ENCODE measurements around the gene RAB31. TPM values are rescaled to one million over a fixed set of nuclear protein-coding genes. Genes with fewer than 3 reads are reported as not detected.
A peak's percentile ranks its signal among the peaks of the same experiment; 100 is the strongest.

Gene RAB31
- total and polyA plus RNA-seq, 8 donors = 1.4 to 28.2 (median 4.5) TPM

DNA sequence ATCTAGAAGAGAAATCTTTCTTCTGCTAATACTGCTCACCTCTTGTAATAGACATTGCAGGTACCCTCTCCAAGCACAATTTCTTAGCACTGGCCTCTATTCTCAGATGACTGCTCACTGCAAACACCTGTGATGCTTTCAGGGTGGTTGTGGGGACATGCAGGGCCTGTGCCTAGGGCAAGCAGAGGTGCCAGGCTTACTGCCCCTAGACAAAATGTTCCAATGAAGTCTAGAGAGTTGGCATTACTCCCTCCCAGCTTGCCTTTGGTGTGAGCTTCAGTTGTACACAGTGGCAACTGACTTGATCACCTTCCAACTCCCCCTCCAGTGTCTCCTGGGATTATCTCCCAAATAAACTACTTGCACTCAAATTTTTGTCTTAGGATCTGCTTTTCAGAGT is 164.7 kb downstream of the RAB31 start:
- ATAC-seq (no peak), DNase-seq (no peak), FAIRE-seq (no peak)
- H3K4me1 ChIP-seq = peaks cover 6 to 24% (median 8%) of the 10 kb centered on the region in 3 donors
- no peaks in the 10 kb centered on the region for H3K27me3 ChIP-seq
- no peak overlapping the region for H3K4me3 ChIP-seq
- H3K36me3 ChIP-seq = no peaks in the 10 kb centered on the region
- no peak overlapping the region for H3K27ac ChIP-seq
- intact Hi-C loops (cut with DNase I) = no loop called here
- no peak for TF ChIP-seq CTCF (IDR thresholded peaks at IDR 0.05)
- no peaks in the 10 kb centered on the region for H3K9me3 ChIP-seq

DNA sequence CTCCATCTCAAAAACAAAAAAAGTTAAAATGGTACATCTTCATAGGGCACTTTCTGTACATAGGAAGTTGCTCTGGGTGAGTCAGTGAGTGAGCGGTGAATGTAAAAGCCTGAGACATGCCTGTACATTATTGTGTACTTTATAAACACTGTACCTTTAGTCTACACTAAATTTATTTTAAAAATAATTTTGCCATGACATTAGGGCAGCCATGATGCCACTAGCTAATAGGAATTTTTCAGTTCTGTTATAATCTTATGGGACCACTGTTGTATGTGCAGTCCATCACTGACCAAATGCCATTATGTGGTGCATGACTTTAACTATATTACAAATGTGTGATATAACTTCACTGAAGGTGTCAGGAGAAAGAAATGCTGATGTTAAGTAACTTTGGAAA is 166.6 kb downstream of the RAB31 start:
- Histone ChIP-seq H3K27me3 (no peaks in the 10 kb centered on the region), H3K4me3 (no peak overlapping the region), H3K36me3 (no peaks in the 10 kb centered on the region), H3K27ac (no peak overlapping the region), H3K9me3 (no peaks in the 10 kb centered on the region), H3K4me1 (peaks cover 6 to 20% (median 8%) of the 10 kb centered on the region in 3 donors)
- 97 to 98% methylated on average over 1 of the region's 1 CpG for WGBS, 2 donors
- intact Hi-C loops (cut with DNase I) = no loop called here
- DNase-seq (no peak), FAIRE-seq (no peak), ATAC-seq (no peak)
- TF ChIP-seq CTCF (IDR thresholded peaks at IDR 0.05) = no peak

- DNase-seq (no peak), FAIRE-seq (no peak), ATAC-seq (peak in 3 of 4 donors; percentile 25 to 44 (median 38))
- Histone ChIP-seq H3K4me1 (peaks cover 6 to 12% (median 8%) of the 10 kb centered on the region in 3 donors), H3K27me3 (no peaks in the 10 kb centered on the region), H3K4me3 (peak overlapping the region in 1 of 4 donors; percentile 23), H3K36me3 (no peaks in the 10 kb centered on the region), H3K27ac (peak overlapping the region in 2 of 4 donors; percentile 55 to 63), H3K9me3 (no peaks in the 10 kb centered on the region)
- WGBS, 2 donors = 55 to 75% methylated on average over 2 of the region's 2 CpGs
- intact Hi-C loops (cut with DNase I) = no loop called here
- TF ChIP-seq CTCF (IDR thresholded peaks at IDR 0.05) = no peak
Measured at GRCh38 chr18:9876212-9876866, 168.2 kb downstream of the RAB31 start.

DNA sequence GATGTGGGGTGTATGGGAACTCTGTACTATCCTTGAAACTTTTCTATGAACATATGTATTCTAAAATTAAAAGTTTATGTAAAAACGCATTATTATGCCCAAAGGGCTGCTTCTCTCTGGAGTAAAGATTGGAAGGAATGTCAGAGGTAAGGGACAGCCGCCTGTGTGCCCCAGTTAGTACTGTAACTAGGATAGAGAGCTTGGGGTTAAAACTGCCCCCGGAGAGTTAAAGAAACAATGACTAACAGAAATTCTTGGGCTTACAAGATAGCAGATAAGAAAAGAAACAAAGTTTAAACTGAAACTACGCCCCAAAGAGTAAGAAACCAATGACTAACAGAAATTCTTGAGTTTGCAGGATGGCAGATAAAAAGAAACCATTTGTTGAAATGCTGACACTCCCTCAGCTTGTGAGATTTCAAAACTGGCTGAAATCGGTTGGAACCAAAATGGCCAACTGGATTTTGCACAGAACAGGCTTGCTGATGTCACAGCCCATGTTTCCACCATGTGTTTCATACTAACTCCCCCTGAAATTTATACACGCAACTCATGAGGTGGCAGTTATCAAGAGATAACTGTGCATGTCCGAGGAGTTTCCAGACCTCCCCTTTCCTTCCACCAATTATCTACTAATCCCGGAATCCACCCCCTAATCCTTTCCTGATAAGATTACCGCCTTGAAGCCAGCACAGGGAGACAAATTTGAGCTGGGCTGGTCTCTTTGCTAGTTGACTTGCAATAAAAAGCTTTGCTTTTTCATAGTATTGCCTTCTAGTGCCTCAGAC is 169.0 kb downstream of the RAB31 start:
- no peak for TF ChIP-seq CTCF (IDR thresholded peaks at IDR 0.05)
- no peak for FAIRE-seq

GRCh38 chr18:9877655-9878014 is 169.5 kb downstream of the RAB31 start:
- DNase-seq (no peak), FAIRE-seq (no peak), ATAC-seq (no peak)
- Histone ChIP-seq H3K27ac (peak overlapping the region in 3 of 4 donors; percentile 5 to 63 (median 55)), H3K27me3 (no peaks in the 10 kb centered on the region), H3K36me3 (no peaks in the 10 kb centered on the region), H3K4me3 (peak overlapping the region in 2 of 4 donors; percentile 2 to 23), H3K4me1 (peaks cover 6 to 12% (median 8%) of the 10 kb centered on the region in 3 donors), H3K9me3 (no peaks in the 10 kb centered on the region)
- no peak for TF ChIP-seq CTCF (IDR thresholded peaks at IDR 0.05)
- intact Hi-C loops (cut with DNase I) = no loop called here

More for the DNA sequence above, 169.0 kb downstream of the RAB31 start:
- peak overlapping the region in 3 of 4 donors; percentile 5 to 63 (median 55) for H3K27ac ChIP-seq
- no peaks in the 10 kb centered on the region for H3K27me3 ChIP-seq
- DNase-seq (peak in 2 of 6 donors; percentile 28 to 55), ATAC-seq (peak; percentile 70 to 92 (median 87))
- peaks cover 6 to 12% (median 8%) of the 10 kb centered on the region in 3 donors for H3K4me1 ChIP-seq
- intact Hi-C loops (cut with DNase I) = no loop called here
- WGBS, 2 donors = 21 to 23% methylated on average over 9 of the region's 9 CpGs
- peak overlapping the region in 2 of 4 donors; percentile 2 to 23 for H3K4me3 ChIP-seq
- H3K9me3 ChIP-seq = no peaks in the 10 kb centered on the region
- H3K36me3 ChIP-seq = no peaks in the 10 kb centered on the region

All from pancreas (tissue), 10 donors.